ENCODE measurements around the gene PKMYT1. TPM values are rescaled to one million over a fixed set of nuclear protein-coding genes. Genes with fewer than 3 reads are reported as not detected.
A peak's percentile ranks its signal among the peaks of the same experiment; 100 is the strongest.
"Not testable (repeated sequence)": the region's sequence is repeated elsewhere in the genome, so short reads cannot be mapped to it uniquely, and the experiment has no call there.

PKMYT1 gene
- total and polyA plus RNA-seq, 7 experiments from 2014 or later: 0.93 to 89.1 TPM; not detected in 5

GRCh38 chr16:2930236-2930635 is 50.0 kb downstream of the PKMYT1 start:
- H3K36me3 Mint-ChIP-seq: peaks cover 5 to 9% (median 9%) of the 10 kb centered on the region in 5 donors
- H3K4me1 Mint-ChIP-seq: peaks cover 6 to 19% (median 16%) of the 10 kb centered on the region in 7 donors
- intact Hi-C loops (cut with micrococcal nuclease): no loop called here
- Histone ChIP-seq H3K9me3 (ENCODE audit: control insufficient read depth in 2 of 3, low read length in 3 of 3) (no peaks in the 10 kb centered on the region), H3K27ac (ENCODE audit: low read depth, low read length) (no peak overlapping the region), H3K36me3 (ENCODE audit: control insufficient read depth in 2 of 3, insufficient read depth in 3 of 3, low read length in 3 of 3) (peaks cover 0 to 49% (median 3%) of the 10 kb centered on the region in 3 experiments), H3K27me3 (ENCODE audit: control insufficient read depth in 2 of 2, insufficient read depth in 2 of 2, low read length in 2 of 2) (no peaks in the 10 kb centered on the region), H3K4me1 (ENCODE audit: control insufficient read depth in 2 of 2, insufficient read depth in 2 of 2, low read length in 2 of 2) (peaks cover 5 to 10% of the 10 kb centered on the region in 2 donors), H3K4me3 (ENCODE audit: low read length) (no peak overlapping the region)
- no peak overlapping the region for H3K4me3 Mint-ChIP-seq
- DNase-seq (no peak), ATAC-seq (no peak)
- no peaks in the 10 kb centered on the region for H3K27me3 Mint-ChIP-seq
- ChIA-PET POLR2A (no interaction called here), CTCF (interaction anchor here (1.1 kb wide), 1 partner anchor 62 kb away, joined by 3 read pairs; no protein-coding TSS in a partner anchor)
- H3K27ac Mint-ChIP-seq: no peak overlapping the region
- H3K9me3 Mint-ChIP-seq: no peaks in the 10 kb centered on the region

DNA sequence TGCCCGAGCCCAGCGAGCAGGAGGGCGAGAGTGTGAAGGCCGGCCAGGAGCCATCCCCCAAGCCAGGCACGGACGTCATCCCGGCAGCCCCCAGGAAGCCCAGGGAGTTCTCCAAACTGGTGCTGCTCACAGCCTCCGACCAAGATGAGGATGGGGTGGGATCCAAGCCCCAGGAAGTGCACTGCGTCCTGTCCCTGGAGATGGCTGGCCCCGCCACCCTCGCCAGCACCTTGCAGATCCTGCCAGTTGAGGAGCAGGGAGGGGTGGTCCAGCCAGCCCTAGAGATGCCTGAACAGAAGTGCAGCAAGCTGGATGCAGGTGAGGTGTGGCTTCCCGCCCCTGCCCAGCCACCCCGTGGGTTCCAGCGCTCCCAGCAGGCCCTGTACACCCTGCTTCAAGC is 50.6 kb downstream of the PKMYT1 start:
- ATAC-seq (no peak), DNase-seq (no peak)
- Mint-ChIP-seq H3K27me3 (no peaks in the 10 kb centered on the region), H3K36me3 (peaks cover 4 to 8% (median 8%) of the 10 kb centered on the region in 5 donors), H3K4me1 (peaks cover 5 to 19% (median 16%) of the 10 kb centered on the region in 7 donors), H3K27ac (no peak overlapping the region), H3K9me3 (no peaks in the 10 kb centered on the region), H3K4me3 (no peak overlapping the region)
- Histone ChIP-seq H3K9me3 (ENCODE audit: control insufficient read depth in 2 of 3, low read length in 3 of 3) (no peaks in the 10 kb centered on the region), H3K4me1 (ENCODE audit: control insufficient read depth in 2 of 2, insufficient read depth in 2 of 2, low read length in 2 of 2) (peaks cover 5 to 10% of the 10 kb centered on the region in 2 donors), H3K27ac (ENCODE audit: low read depth, low read length) (no peak overlapping the region), H3K36me3 (ENCODE audit: control insufficient read depth in 2 of 3, insufficient read depth in 3 of 3, low read length in 3 of 3) (peaks cover 0 to 48% (median 3%) of the 10 kb centered on the region in 3 experiments), H3K4me3 (ENCODE audit: low read length) (no peak overlapping the region), H3K27me3 (ENCODE audit: control insufficient read depth in 2 of 2, insufficient read depth in 2 of 2, low read length in 2 of 2) (no peaks in the 10 kb centered on the region)
- POLR2A ChIA-PET: no interaction called here
- intact Hi-C loops (cut with micrococcal nuclease): no loop called here
- CTCF ChIA-PET: interaction anchor here (1.1 kb wide), 1 partner anchor 62 kb away, joined by 3 read pairs; no protein-coding TSS in a partner anchor

GRCh38 chr16:2928796-2929195 is 51.5 kb downstream of the PKMYT1 start:
- Histone ChIP-seq H3K27ac (ENCODE audit: low read depth, low read length) (no peak overlapping the region), H3K4me1 (ENCODE audit: control insufficient read depth in 2 of 2, insufficient read depth in 2 of 2, low read length in 2 of 2) (peaks cover 5 to 10% of the 10 kb centered on the region in 2 donors), H3K4me3 (ENCODE audit: low read length) (no peak overlapping the region), H3K9me3 (ENCODE audit: control insufficient read depth in 2 of 3, low read length in 3 of 3) (no peaks in the 10 kb centered on the region), H3K36me3 (ENCODE audit: control insufficient read depth in 2 of 3, insufficient read depth in 3 of 3, low read length in 3 of 3) (peaks cover 0 to 43% (median 0%) of the 10 kb centered on the region in 3 experiments), H3K27me3 (ENCODE audit: control insufficient read depth in 2 of 2, insufficient read depth in 2 of 2, low read length in 2 of 2) (no peaks in the 10 kb centered on the region)
- H3K36me3 Mint-ChIP-seq: no peaks in the 10 kb centered on the region
- ATAC-seq (no peak), DNase-seq (no peak)
- H3K9me3 Mint-ChIP-seq: no peaks in the 10 kb centered on the region
- intact Hi-C loops (cut with micrococcal nuclease): no loop called here
- POLR2A ChIA-PET: no interaction called here
- H3K27me3 Mint-ChIP-seq: no peaks in the 10 kb centered on the region
- no peak overlapping the region for H3K4me3 Mint-ChIP-seq
- no peak overlapping the region for H3K27ac Mint-ChIP-seq
- peaks cover 5 to 19% (median 14%) of the 10 kb centered on the region in 7 donors for H3K4me1 Mint-ChIP-seq
- CTCF ChIA-PET: no interaction called here

- ATAC-seq; H3K9me3 ChIP-seq (ENCODE audit: control insufficient read depth in 2 of 3, low read length in 3 of 3); H3K27me3 Mint-ChIP-seq: not testable (repeated sequence)
These were observed 52.1 kb downstream of the PKMYT1 start for GRCh38 chr16:2928151-2928550.

DNA sequence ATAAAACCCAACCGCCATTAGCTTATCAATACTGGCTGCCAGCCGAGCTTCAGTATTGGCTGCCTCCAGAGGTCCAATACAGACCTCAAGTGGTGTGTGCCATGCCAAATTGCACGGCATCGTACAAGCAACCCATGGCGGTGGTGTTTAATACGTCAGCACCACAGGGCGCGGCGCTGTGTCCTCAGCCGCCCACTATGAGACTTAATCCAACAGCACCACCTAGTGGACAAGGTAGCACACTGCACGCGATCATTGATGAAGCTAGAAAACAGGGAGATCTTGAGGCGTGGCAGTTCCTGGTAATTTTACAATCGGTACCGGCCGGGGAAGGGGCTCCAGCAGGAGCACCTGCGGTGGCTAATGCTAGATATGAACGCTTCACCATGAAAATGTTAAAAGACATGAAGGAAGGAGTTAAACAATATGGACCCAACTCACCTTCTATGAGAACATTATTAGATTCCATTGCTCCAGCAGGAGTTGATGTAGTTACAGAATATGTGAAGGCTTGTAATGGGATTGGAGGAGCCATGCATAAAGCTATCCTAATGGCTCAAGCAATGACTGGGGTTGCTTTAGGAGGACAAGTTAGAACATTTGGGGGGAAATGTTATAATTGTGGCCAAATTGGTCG is 53.1 kb downstream of the PKMYT1 start:
- no peaks in the 10 kb centered on the region for H3K27me3 Mint-ChIP-seq
- DNase-seq (peak; percentile 64 to 91 (median 84)), ATAC-seq (peak; percentile 100)
- H3K4me1 Mint-ChIP-seq: peaks cover 8 to 19% (median 15%) of the 10 kb centered on the region in 7 donors
- Histone ChIP-seq H3K9me3 (ENCODE audit: control insufficient read depth in 2 of 3, low read length in 3 of 3) (no peaks in the 10 kb centered on the region), H3K4me3 (ENCODE audit: low read length) (no peak overlapping the region), H3K27me3 (ENCODE audit: control insufficient read depth in 2 of 2, insufficient read depth in 2 of 2, low read length in 2 of 2) (no peaks in the 10 kb centered on the region), H3K36me3 (ENCODE audit: control insufficient read depth in 2 of 3, insufficient read depth in 3 of 3, low read length in 3 of 3) (peaks cover 0 to 40% (median 0%) of the 10 kb centered on the region in 3 experiments), H3K4me1 (ENCODE audit: control insufficient read depth in 2 of 2, insufficient read depth in 2 of 2, low read length in 2 of 2) (peaks cover 5 to 10% of the 10 kb centered on the region in 2 donors), H3K27ac (ENCODE audit: low read depth, low read length) (no peak overlapping the region)
- peaks cover 0 to 7% (median 0%) of the 10 kb centered on the region in 5 donors for H3K36me3 Mint-ChIP-seq
- ChIA-PET CTCF (interaction anchor here (0.6 to 1.5 kb wide), 15 partner anchors 12 to 88 kb away, joined by 3 to 7 read pairs (median 4); partner anchors contain the start of genes FLYWCH1 and FLYWCH2), POLR2A (interaction anchor here (0.8 to 1.2 kb wide), 2 partner anchors 14 to 44 kb away, joined by 4 to 5 read pairs; partner anchors contain the start of gene FLYWCH2)
- peak overlapping the region in 7 of 10 donors; percentile 0 to 48 (median 29) for H3K4me3 Mint-ChIP-seq
- no peaks in the 10 kb centered on the region for H3K9me3 Mint-ChIP-seq
- H3K27ac Mint-ChIP-seq: peak overlapping the region in 7 of 9 donors; percentile 0 to 63 (median 48)
- intact Hi-C loops (cut with micrococcal nuclease): loop anchor here (1.0 to 2.0 kb wide), 7 partner anchors 22 to 88 kb away; partner anchors contain the start of gene FLYWCH2 (in 1 of the 2)

More at GRCh38 chr16:2928151-2928550, 52.1 kb downstream of the PKMYT1 start:
- intact Hi-C loops (cut with micrococcal nuclease); H3K9me3 Mint-ChIP-seq; H3K36me3 Mint-ChIP-seq; H3K27me3 ChIP-seq (ENCODE audit: control insufficient read depth in 2 of 2, insufficient read depth in 2 of 2, low read length in 2 of 2); POLR2A ChIA-PET; H3K27ac ChIP-seq (ENCODE audit: low read depth, low read length); H3K27ac Mint-ChIP-seq; H3K4me3 Mint-ChIP-seq; DNase-seq; H3K4me3 ChIP-seq (ENCODE audit: low read length); CTCF ChIA-PET: not testable (repeated sequence)
- Histone ChIP-seq H3K4me1 (ENCODE audit: control insufficient read depth in 2 of 2, insufficient read depth in 2 of 2, low read length in 2 of 2) (peaks cover 5 to 10% of the 10 kb centered on the region in 2 donors), H3K36me3 (ENCODE audit: control insufficient read depth in 2 of 3, insufficient read depth in 3 of 3, low read length in 3 of 3) (peaks cover 0 to 37% (median 0%) of the 10 kb centered on the region in 3 experiments)
- peaks cover 5 to 19% (median 14%) of the 10 kb centered on the region in 7 donors for H3K4me1 Mint-ChIP-seq

- Mint-ChIP-seq H3K27ac (peak overlapping the region in 6 of 9 donors; percentile 12 to 63 (median 48)), H3K9me3 (no peaks in the 10 kb centered on the region), H3K27me3 (no peaks in the 10 kb centered on the region), H3K36me3 (peaks cover 0 to 10% (median 0%) of the 10 kb centered on the region in 5 donors), H3K4me1 (peaks cover 9 to 19% (median 16%) of the 10 kb centered on the region in 7 donors), H3K4me3 (peak overlapping the region in 7 of 10 donors; percentile 0 to 48 (median 29))
- peaks cover 5 to 10% of the 10 kb centered on the region in 2 donors for H3K4me1 ChIP-seq (ENCODE audit: control insufficient read depth in 2 of 2, insufficient read depth in 2 of 2, low read length in 2 of 2)
- intact Hi-C loops (cut with micrococcal nuclease): loop anchor here (2.0 kb wide), 3 partner anchors 44 to 88 kb away; partner anchors contain the start of gene FLYWCH2 (in 1 of the 2)
- ChIA-PET POLR2A (interaction anchor here (0.8 to 1.2 kb wide), 2 partner anchors 14 to 43 kb away, joined by 4 to 5 read pairs; partner anchors contain the start of gene FLYWCH2), CTCF (interaction anchor here (0.6 to 1.5 kb wide), 11 partner anchors 12 to 88 kb away, joined by 3 to 7 read pairs (median 5); partner anchors contain the start of genes FLYWCH1 and FLYWCH2)
- no peak for DNase-seq
- ATAC-seq: no peak
- H3K27ac ChIP-seq (ENCODE audit: low read depth, low read length): no peak overlapping the region
- peaks cover 0 to 43% (median 0%) of the 10 kb centered on the region in 3 experiments for H3K36me3 ChIP-seq (ENCODE audit: control insufficient read depth in 2 of 3, insufficient read depth in 3 of 3, low read length in 3 of 3)
- H3K27me3 ChIP-seq (ENCODE audit: control insufficient read depth in 2 of 2, insufficient read depth in 2 of 2, low read length in 2 of 2): no peaks in the 10 kb centered on the region
- H3K4me3 ChIP-seq (ENCODE audit: low read length): no peak overlapping the region
- no peaks in the 10 kb centered on the region for H3K9me3 ChIP-seq (ENCODE audit: control insufficient read depth in 2 of 3, low read length in 3 of 3)
These were observed 53.6 kb downstream of the PKMYT1 start for GRCh38 chr16:2926650-2926999.
